RWPE2 (cell line): Measurements from ENCODE around the gene GCFC2.
A peak's percentile ranks its signal among the peaks of the same experiment; 100 is the strongest.

ENCODE experiments used
- ATAC-seq: fragments of 200-7000 bp; cut with Tn5 transposase; 3 replicates; pipeline ENCODE4 v1.9.1; 2021; ENCODE audit warnings: low read depth
- DNase-seq: peaks from one replicate; pipeline ENCODE4 v3.0.0-alpha.2; 2020; ENCODE audit warnings: low spot score
- H3K27ac ChIP-seq: fragments of 450-650 bp; 2 replicates; pipeline ENCODE4 v1.5.1; 2017; ENCODE audit warnings: mild to moderate bottlenecking; ENCODE audit not compliant: poor library complexity, severe bottlenecking
- H3K27me3 ChIP-seq: fragments of 250-450 bp; sonication (Bioruptor Pico); 2 replicates; pipeline ENCODE4 v1.5.1; 2021; ENCODE audit warnings: mild to moderate bottlenecking, moderate library complexity; ENCODE audit not compliant: insufficient read depth, poor library complexity, severe bottlenecking
- H3K36me3 ChIP-seq: fragments of 250-450 bp; sonication (Bioruptor Pico); 2 replicates; pipeline ENCODE4 v1.5.1; 2020; ENCODE audit warnings: low read depth, mild to moderate bottlenecking, moderate library complexity
- H3K4me1 ChIP-seq: fragments of 250-450 bp; sonication (Bioruptor Pico); 2 replicates; pipeline ENCODE4 v1.5.1; 2021; ENCODE audit warnings: mild to moderate bottlenecking, moderate library complexity; ENCODE audit not compliant: insufficient read depth, poor library complexity, severe bottlenecking
- H3K4me3 ChIP-seq: fragments of 250-450 bp; sonication (Bioruptor Pico); 2 replicates; pipeline ENCODE4 v1.5.1; 2021; ENCODE audit warnings: mild to moderate bottlenecking, moderate library complexity; ENCODE audit not compliant: severe bottlenecking
- H3K9me3 ChIP-seq: fragments of 250-450 bp; sonication (Bioruptor Pico); 2 replicates; pipeline ENCODE4 v1.5.1; 2021; ENCODE audit warnings: mild to moderate bottlenecking, moderate library complexity; ENCODE audit not compliant: severe bottlenecking
- CTCF ChIP-seq: fragments of 450-650 bp; IDR thresholded peaks from one replicate; pipeline ENCODE4 v1.5.1; 2017; ENCODE audit warnings: mild to moderate bottlenecking, moderate library complexity; ENCODE audit not compliant: poor library complexity, severe bottlenecking

GCFC2 gene

GRCh38 chr2:75646583-75647425 is 63.9 kb downstream of the GCFC2 start, which contains the start of gene MRPL19:
Gene MRPL19, plus strand, starts transcription at chr2:75646783. Its CDS starts 25 bp downstream, at chr2:75646808.
- Histone ChIP-seq H3K9me3 (no peaks in the 10 kb centered on the region), H3K27me3 (no peaks in the 10 kb centered on the region), H3K27ac (peak within 1 kb of the TSS; percentile 30), H3K36me3 (peaks cover 41% of the 10 kb centered on the region), H3K4me1 (peaks cover 3% of the 10 kb centered on the region), H3K4me3 (peak within 1 kb of the TSS; percentile 78)
- peak; percentile 82 for DNase-seq
- TF ChIP-seq CTCF, result no peak
- peak; percentile 96 for ATAC-seq

- Histone ChIP-seq H3K9me3 (no peaks in the 10 kb centered on the region), H3K4me3 (peak overlapping the region; percentile 78), H3K4me1 (peaks cover 3% of the 10 kb centered on the region), H3K27me3 (no peaks in the 10 kb centered on the region), H3K36me3 (peaks cover 34% of the 10 kb centered on the region), H3K27ac (no peak overlapping the region)
- DNase-seq (no peak), ATAC-seq (no peak)
- no peak for TF ChIP-seq CTCF
These were observed 64.6 kb downstream of the GCFC2 start for GRCh38 chr2:75646090-75646582.

- no peak for TF ChIP-seq CTCF
- Histone ChIP-seq H3K9me3 (no peaks in the 10 kb centered on the region), H3K27ac (no peak overlapping the region), H3K4me1 (peaks cover 3% of the 10 kb centered on the region), H3K36me3 (peaks cover 30% of the 10 kb centered on the region), H3K27me3 (no peaks in the 10 kb centered on the region), H3K4me3 (no peak overlapping the region)
- ATAC-seq (no peak), DNase-seq (no peak)
These were observed 65.1 kb downstream of the GCFC2 start for GRCh38 chr2:75645643-75646042.

- H3K27ac ChIP-seq, result no peak overlapping the region
- DNase-seq (no peak), ATAC-seq (no peak)
- H3K4me1 ChIP-seq, result peaks cover 3% of the 10 kb centered on the region
- no peak overlapping the region for H3K4me3 ChIP-seq
- H3K27me3 ChIP-seq, result no peaks in the 10 kb centered on the region
- no peak for TF ChIP-seq CTCF
- no peaks in the 10 kb centered on the region for H3K9me3 ChIP-seq
- H3K36me3 ChIP-seq, result peaks cover 13% of the 10 kb centered on the region
These were observed 66.7 kb downstream of the GCFC2 start for GRCh38 chr2:75643980-75644379.

GRCh38 chr2:75641587-75641986 is 69.1 kb downstream of the GCFC2 start:
- no peaks in the 10 kb centered on the region for H3K9me3 ChIP-seq
- no peak for TF ChIP-seq CTCF
- H3K27ac ChIP-seq, result no peak overlapping the region

More at GRCh38 chr2:75641587-75641986, 69.1 kb downstream of the GCFC2 start:
- no peaks in the 10 kb centered on the region for H3K27me3 ChIP-seq
- H3K4me3 ChIP-seq, result no peak overlapping the region
- DNase-seq (no peak), ATAC-seq (no peak)
- peaks cover 3% of the 10 kb centered on the region for H3K4me1 ChIP-seq
- no peaks in the 10 kb centered on the region for H3K36me3 ChIP-seq
